Measurements from ENCODE around the gene RBMS3.

The RBMS3 gene

GRCh38 chr3:29608414-29609327 is 327.8 kb downstream of the RBMS3 start:
- FAIRE-seq = no peak
- TF ChIP-seq CTCF (IDR thresholded peaks at IDR 0.05; ENCODE audit: insufficient read depth, missing control alignments) = no peak
- DNase-seq (ENCODE audit: insufficient read length, low spot score) = no peak

- DNase-seq (ENCODE audit: insufficient read length, low spot score) (no peak), FAIRE-seq (no peak)
- TF ChIP-seq CTCF (IDR thresholded peaks at IDR 0.05; ENCODE audit: insufficient read depth, missing control alignments) = no peak
These were observed 328.5 kb downstream of the RBMS3 start for GRCh38 chr3:29609328-29609811.

GRCh38 chr3:29610781-29611180 is 329.9 kb downstream of the RBMS3 start:
- no peak for TF ChIP-seq CTCF (IDR thresholded peaks at IDR 0.05; ENCODE audit: insufficient read depth, missing control alignments)
- FAIRE-seq (no peak), DNase-seq (ENCODE audit: insufficient read length, low spot score) (no peak)

- DNase-seq (ENCODE audit: insufficient read length, low spot score) (no peak), FAIRE-seq (no peak)
- TF ChIP-seq CTCF (IDR thresholded peaks at IDR 0.05; ENCODE audit: insufficient read depth, missing control alignments) = no peak
These were observed 330.4 kb downstream of the RBMS3 start for GRCh38 chr3:29611252-29611651.

GRCh38 chr3:29612536-29612935 is 331.7 kb downstream of the RBMS3 start:
- DNase-seq (ENCODE audit: insufficient read length, low spot score) (no peak), FAIRE-seq (no peak)
- no peak for TF ChIP-seq CTCF (IDR thresholded peaks at IDR 0.05; ENCODE audit: insufficient read depth, missing control alignments)

- DNase-seq (ENCODE audit: insufficient read length, low spot score) (no peak), FAIRE-seq (no peak)
- TF ChIP-seq CTCF (IDR thresholded peaks at IDR 0.05; ENCODE audit: insufficient read depth, missing control alignments) = no peak
These were observed 334.1 kb downstream of the RBMS3 start for GRCh38 chr3:29614954-29615353.
